ENCODE data around the gene CTNNBL1.

CTNNBL1 gene

GRCh38 chr20:37776049-37776448 lies 82.2 kb downstream of the CTNNBL1 start:
- no peak for DNase-seq (ENCODE audit: low spot score)

- no peak for DNase-seq (ENCODE audit: low spot score)
Observed at GRCh38 chr20:37776526-37776925, 82.7 kb downstream of the CTNNBL1 start.

GRCh38 chr20:37777012-37777950 lies 83.5 kb downstream of the CTNNBL1 start:
- DNase-seq (ENCODE audit: low spot score), result no peak

- DNase-seq (ENCODE audit: low spot score), result no peak
Observed at GRCh38 chr20:37777988-37778659, 84.3 kb downstream of the CTNNBL1 start.

GRCh38 chr20:37781626-37782025 lies 87.8 kb downstream of the CTNNBL1 start:
- no peak for DNase-seq (ENCODE audit: low spot score)

GRCh38 chr20:37786043-37786442 lies 92.2 kb downstream of the CTNNBL1 start:
- DNase-seq (ENCODE audit: low spot score), result no peak

- no peak for DNase-seq (ENCODE audit: low spot score)
Observed at GRCh38 chr20:37789408-37789807, 95.6 kb downstream of the CTNNBL1 start.

- no peak for DNase-seq (ENCODE audit: low spot score)
Observed at GRCh38 chr20:37790900-37791299, 97.1 kb downstream of the CTNNBL1 start.

GRCh38 chr20:37796121-37796520 lies 102.3 kb downstream of the CTNNBL1 start:
- DNase-seq (ENCODE audit: low spot score), result no peak

GRCh38 chr20:37796733-37797132 lies 102.9 kb downstream of the CTNNBL1 start:
- no peak for DNase-seq (ENCODE audit: low spot score)

GRCh38 chr20:37797669-37798175 lies 103.9 kb downstream of the CTNNBL1 start:
- no peak for DNase-seq (ENCODE audit: low spot score)

GRCh38 chr20:37798312-37798711 lies 104.5 kb downstream of the CTNNBL1 start:
- no peak for DNase-seq (ENCODE audit: low spot score)

- no peak for DNase-seq (ENCODE audit: low spot score)
Observed at GRCh38 chr20:37800618-37801017, 106.8 kb downstream of the CTNNBL1 start.

- DNase-seq (ENCODE audit: low spot score), result no peak
Observed at GRCh38 chr20:37801921-37802320, 108.1 kb downstream of the CTNNBL1 start.

- no peak for DNase-seq (ENCODE audit: low spot score)
Observed at GRCh38 chr20:37803438-37804307, 109.8 kb downstream of the CTNNBL1 start.

GRCh38 chr20:37804584-37805566 lies 111.0 kb downstream of the CTNNBL1 start:
- no peak for DNase-seq (ENCODE audit: low spot score)

GRCh38 chr20:37807471-37808232 lies 113.8 kb downstream of the CTNNBL1 start:
- no peak for DNase-seq (ENCODE audit: low spot score)

- DNase-seq (ENCODE audit: low spot score), result no peak
Observed at GRCh38 chr20:37808233-37809070, 114.6 kb downstream of the CTNNBL1 start.

- no peak for DNase-seq (ENCODE audit: low spot score)
Observed at GRCh38 chr20:37810027-37810426, 116.2 kb downstream of the CTNNBL1 start.
